Sigmoid colon (tissue), 7 donors: Measurements from ENCODE around the gene DPP3. TPM values are rescaled to one million over a fixed set of nuclear protein-coding genes. Genes with fewer than 3 reads are reported as not detected.

ENCODE experiments used
- DNase-seq: peaks from one replicate; pipeline ENCODE4 v3.0.0-alpha.2; 2019
- H3K27ac ChIP-seq, 4 donors: fragments of 200-600 bp; sonication (generic); one replicate each; pipeline ENCODE4 v1.5.1; 2016 to 2019; ENCODE audit warnings: mild to moderate bottlenecking in 1 of 4
- H3K27me3 ChIP-seq, 3 donors: fragments of 200-600 bp; sonication (generic); one replicate each; pipeline ENCODE4 v1.5.1; 2019; ENCODE audit warnings: mild to moderate bottlenecking in 1 of 3
- H3K36me3 ChIP-seq, 4 donors: fragments of 200-600 bp; sonication (generic); one replicate each; pipeline ENCODE4 v1.5.1; 2016 to 2019
- H3K4me1 ChIP-seq, 4 donors: fragments of 200-600 bp; sonication (generic); one replicate each; pipeline ENCODE4 v1.5.1; 2017 to 2019
- H3K4me3 ChIP-seq, 4 donors: fragments of 200-600 bp; sonication (generic); one replicate each; pipeline ENCODE4 v1.5.1; 2017 to 2019; ENCODE audit warnings: mild to moderate bottlenecking in 2 of 4, moderate library complexity in 1 of 4
- H3K9me3 ChIP-seq, 4 donors: fragments of 200-600 bp in 3 of 4; sonication (generic) in 3 of 4; one replicate each; pipeline versions ENCODE4 v1.5.1 to v1.6.1; 2013 to 2019
- CTCF ChIP-seq, 4 experiments: fragments of 450-650 bp in 3 of 4; fragments of 200-600 bp in 1 of 4; IDR thresholded peaks; one replicate each; pipeline ENCODE4 v1.5.1; 2016 to 2019; ENCODE audit warnings: antibody characterized with exemption in 4 of 4, mild to moderate bottlenecking in 3 of 4, moderate library complexity in 2 of 4
- EP300 ChIP-seq, 4 donors: sonication (generic); formaldehyde crosslinking; IDR thresholded peaks; one replicate each; pipeline ENCODE4 v1.6.1; 2017; ENCODE audit warnings: antibody characterized with exemption in 4 of 4
- POLR2A ChIP-seq, 2 donors: fragments of 450-650 bp; IDR thresholded peaks; one replicate each; pipeline ENCODE4 v1.6.1; 2016; ENCODE audit warnings: antibody characterized with exemption in 2 of 2, mild to moderate bottlenecking in 2 of 2, moderate library complexity in 2 of 2
- POLR2AphosphoS5 ChIP-seq, 4 donors: sonication (generic); formaldehyde crosslinking; IDR thresholded peaks; one replicate each; pipeline ENCODE4 v1.6.1; 2017; ENCODE audit warnings: antibody characterized with exemption in 4 of 4
- WGBS, 2 donors: extraction: QIAGEN DNeasy Blood & Tissue Kit; methylation state at CpG; one replicate each; pipeline ENCODE4 v1.1.7; 2013; 5-methylcytosine and 5-hydroxymethylcytosine counted together
- intact Hi-C: fragments of 100-400 bp; cut with DNase I; formaldehyde crosslinking; loops from one replicate; pipeline ENCODE4 v1.15.1; 2023
- polyA plus RNA-seq, 3 donors: library from polyadenylated mRNA; stranded (reverse); fragments of 200-250 nt; gene quantifications; one replicate each; pipeline ENCODE4 v1.2.3, GENCODE V29; 2013
- total RNA-seq, 4 donors: library from RNA; depleted of rRNA; stranded (reverse); fragments of >200 nt; gene quantifications; one replicate each; pipeline ENCODE4 v1.1.0, GENCODE V29; 2016
- donor health status: healthy with polysubstance abuse.
- donor health status: Bipolar disorder and iron deficiency.
- donor health status: healthy.

DPP3 gene
- total and polyA plus RNA-seq, 7 donors = 5.1 to 86.5 (median 15.5) TPM

DNA sequence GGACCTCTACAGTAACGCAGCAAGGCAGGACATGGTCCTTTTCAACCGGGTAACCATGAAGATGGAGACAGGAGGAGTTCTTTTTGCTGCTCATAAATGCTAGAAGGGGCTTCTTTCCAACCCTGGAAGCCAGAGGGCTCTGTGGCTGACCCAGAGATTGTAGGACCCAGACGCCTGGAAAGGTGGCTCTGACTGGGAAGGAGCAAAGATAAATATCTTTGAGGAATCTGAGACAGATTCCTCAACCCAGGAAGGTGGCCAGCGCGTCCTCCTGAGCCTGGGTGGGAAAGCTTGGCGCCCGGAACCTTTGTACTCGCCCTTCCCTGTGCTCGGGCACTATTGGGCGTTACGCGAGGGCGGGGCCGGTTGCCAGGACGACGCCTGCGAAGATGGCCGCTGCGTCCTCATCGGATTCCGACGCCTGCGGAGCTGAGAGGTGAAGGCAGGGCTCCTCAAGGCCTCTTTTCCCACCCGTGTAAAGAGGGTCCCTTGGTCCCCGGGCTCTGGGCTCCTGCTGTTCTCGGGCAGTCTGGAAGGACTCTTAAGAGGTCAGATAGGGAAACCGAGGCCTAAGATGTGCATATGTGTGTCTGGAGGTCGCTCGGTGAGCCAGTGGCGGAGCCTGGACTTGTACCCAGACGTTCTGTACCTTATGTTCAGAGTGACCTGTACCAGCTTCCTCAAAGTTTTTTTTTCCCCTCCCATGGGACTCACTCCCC, 30.2 kb downstream of the DPP3 start, which contains the start of gene BBS1:
TSS of gene BBS1 (plus strand) at position 365 of the 719 bp plus-strand sequence. CDS start at position 390, 25 bp downstream.
- intact Hi-C loops = loop anchor here (1.0 kb wide), 1 partner anchor 168 kb away; no protein-coding TSS in a partner anchor
- peak within 1 kb of the TSS; percentile 58 to 74 (median 72) for H3K27ac ChIP-seq
- peaks cover 0 to 27% (median 0%) of the 10 kb centered on the region in 4 donors for H3K36me3 ChIP-seq
- peak; percentile 93 for DNase-seq
- H3K27me3 ChIP-seq = no peaks in the 10 kb centered on the region
- 1 to 2% methylated on average over 31 of the region's 31 CpGs for WGBS, 2 donors
- peaks cover 0 to 20% (median 11%) of the 10 kb centered on the region in 4 donors for H3K4me1 ChIP-seq
- H3K4me3 ChIP-seq = peak within 1 kb of the TSS; percentile 67 to 89 (median 82)
- TF ChIP-seq CTCF (IDR thresholded peaks at IDR 0.05) (no peak), EP300 (IDR thresholded peaks at IDR 0.05) (no peak), POLR2AphosphoS5 (IDR thresholded peaks at IDR 0.05) (peak; percentile 74 to 92 (median 87)), POLR2A (IDR thresholded peaks at IDR 0.05) (peak; percentile 55 to 65)
- no peaks in the 10 kb centered on the region for H3K9me3 ChIP-seq

DNA sequence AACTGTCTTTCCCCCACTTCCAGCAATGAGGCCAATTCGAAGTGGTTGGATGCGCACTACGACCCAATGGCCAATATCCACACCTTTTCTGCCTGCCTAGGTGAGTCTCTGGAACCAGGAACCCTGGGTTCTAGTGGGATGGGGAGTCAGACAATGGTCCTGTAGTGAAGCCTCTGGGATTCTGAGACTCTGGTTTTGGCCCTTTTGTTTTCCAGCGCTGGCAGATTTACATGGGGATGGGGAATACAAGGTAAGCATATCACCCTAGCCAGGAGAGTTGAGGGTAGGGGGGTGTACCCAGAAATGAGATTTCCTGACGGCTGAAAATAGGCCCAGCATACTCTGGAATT, 30.7 kb downstream of the DPP3 start:
- DNase-seq = no peak
- Histone ChIP-seq H3K27ac (peak overlapping the region; percentile 58 to 74 (median 72)), H3K4me3 (peak overlapping the region; percentile 67 to 89 (median 82)), H3K4me1 (peaks cover 0 to 20% (median 11%) of the 10 kb centered on the region in 4 donors), H3K27me3 (no peaks in the 10 kb centered on the region), H3K36me3 (peaks cover 0 to 33% (median 0%) of the 10 kb centered on the region in 4 donors), H3K9me3 (no peaks in the 10 kb centered on the region)
- WGBS, 2 donors = 7 to 12% methylated on average over 5 of the region's 5 CpGs
- TF ChIP-seq EP300 (IDR thresholded peaks at IDR 0.05) = no peak
- TF ChIP-seq POLR2A (IDR thresholded peaks at IDR 0.05) = no peak
- TF ChIP-seq CTCF (IDR thresholded peaks at IDR 0.05) = no peak
- no peak for TF ChIP-seq POLR2AphosphoS5 (IDR thresholded peaks at IDR 0.05)
- intact Hi-C loops = loop anchor here (1.0 kb wide), 1 partner anchor 167 kb away; no protein-coding TSS in a partner anchor

DNA sequence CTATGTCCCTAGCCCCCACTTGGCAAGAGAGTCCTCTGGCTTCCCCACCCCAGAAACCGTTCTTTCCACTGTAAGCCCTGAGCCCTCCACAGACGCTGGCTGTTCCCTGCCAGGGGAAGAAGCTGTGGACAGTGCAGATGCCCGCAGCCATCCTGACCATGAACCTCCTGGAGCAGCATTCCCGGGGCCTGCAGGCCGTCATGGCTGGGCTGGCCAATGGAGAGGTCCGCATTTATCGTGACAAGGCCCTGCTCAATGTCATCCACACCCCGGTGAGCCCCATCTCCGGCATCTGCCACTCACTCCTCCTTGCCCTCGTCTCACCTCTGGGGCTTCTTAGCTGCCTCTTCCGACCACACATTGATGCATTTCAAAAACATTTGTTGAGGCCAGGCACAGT, 43.4 kb downstream of the DPP3 start:
- intact Hi-C loops = no loop called here
- WGBS, 2 donors = 94 to 97% methylated on average over 11 of the region's 11 CpGs
- peaks cover 14 to 80% (median 52%) of the 10 kb centered on the region in 4 donors for H3K36me3 ChIP-seq

DNA sequence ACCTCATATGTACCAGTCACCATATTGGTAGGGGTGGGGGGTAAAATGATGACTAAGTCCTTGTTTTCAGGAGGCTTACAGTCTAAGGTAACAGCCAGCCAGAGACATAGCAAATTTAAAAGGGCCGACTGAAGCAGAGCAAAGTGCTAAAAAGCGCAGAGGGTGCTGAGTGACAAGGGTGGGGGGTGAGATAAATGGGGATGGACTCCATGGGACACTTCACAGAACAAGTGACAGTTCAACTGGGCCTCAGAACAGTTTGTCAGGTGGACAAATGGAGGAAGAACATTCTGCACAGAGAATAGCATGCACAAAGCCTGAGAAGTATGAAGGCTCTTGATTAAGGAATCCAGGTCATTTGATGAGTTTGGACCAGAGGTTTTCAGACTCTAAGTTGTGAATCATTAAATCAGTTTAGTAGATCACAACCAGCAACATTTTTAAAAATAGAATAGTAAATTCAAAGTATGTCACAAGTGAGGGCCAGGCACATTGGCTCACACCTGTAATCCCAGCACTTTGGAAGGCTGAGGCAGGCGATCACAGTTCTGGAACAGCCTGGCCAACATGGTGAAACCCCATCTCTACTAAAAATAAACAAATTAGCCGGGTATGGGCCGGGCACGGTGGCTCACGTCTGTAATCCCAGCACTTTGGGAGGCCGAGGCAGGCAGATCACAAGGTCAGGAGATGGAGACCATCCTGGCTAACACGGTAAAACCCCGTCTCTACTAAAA, 44.2 kb downstream of the DPP3 start:
- no peak overlapping the region for H3K27ac ChIP-seq
- H3K4me1 ChIP-seq = no peaks in the 10 kb centered on the region
- no peaks in the 10 kb centered on the region for H3K27me3 ChIP-seq
- intact Hi-C loops = no loop called here
- WGBS, 2 donors = 91 to 92% methylated on average over 10 of the region's 10 CpGs
- H3K36me3 ChIP-seq = peaks cover 14 to 80% (median 50%) of the 10 kb centered on the region in 4 donors
- no peak for TF ChIP-seq CTCF (IDR thresholded peaks at IDR 0.05)
- no peak for TF ChIP-seq POLR2AphosphoS5 (IDR thresholded peaks at IDR 0.05)
- no peak for TF ChIP-seq POLR2A (IDR thresholded peaks at IDR 0.05)
- no peak overlapping the region for H3K4me3 ChIP-seq
- DNase-seq = no peak
- no peaks in the 10 kb centered on the region for H3K9me3 ChIP-seq

More for the DNA sequence above, 43.4 kb downstream of the DPP3 start:
- H3K4me3 ChIP-seq = no peak overlapping the region
- H3K27ac ChIP-seq = no peak overlapping the region
- TF ChIP-seq CTCF (IDR thresholded peaks at IDR 0.05) = no peak
- TF ChIP-seq EP300 (IDR thresholded peaks at IDR 0.05) = no peak
- no peak for TF ChIP-seq POLR2A (IDR thresholded peaks at IDR 0.05)
- TF ChIP-seq POLR2AphosphoS5 (IDR thresholded peaks at IDR 0.05) = no peak
- no peaks in the 10 kb centered on the region for H3K4me1 ChIP-seq
- no peaks in the 10 kb centered on the region for H3K27me3 ChIP-seq
- DNase-seq = no peak
- no peaks in the 10 kb centered on the region for H3K9me3 ChIP-seq
